ENCODE measurements around the gene NRP1.

The NRP1 gene

GRCh38 chr10:33310853-33311252 lies 23.6 kb downstream of the NRP1 start:
- Histone ChIP-seq H3K9me3 (ENCODE audit: severe bottlenecking) (no peaks in the 10 kb centered on the region), H3K36me3 (ENCODE audit: low read depth) (peaks cover 87% of the 10 kb centered on the region), H3K27ac (ENCODE audit: poor library complexity, severe bottlenecking) (no peak overlapping the region), H3K27me3 (ENCODE audit: insufficient read depth, poor library complexity, severe bottlenecking) (no peaks in the 10 kb centered on the region), H3K4me1 (ENCODE audit: insufficient read depth, poor library complexity, severe bottlenecking) (peaks cover 30% of the 10 kb centered on the region), H3K4me3 (ENCODE audit: severe bottlenecking) (no peak overlapping the region)
- ATAC-seq (ENCODE audit: low read depth) = no peak
- no peak for DNase-seq (ENCODE audit: low spot score)
- TF ChIP-seq, protein P1, sequence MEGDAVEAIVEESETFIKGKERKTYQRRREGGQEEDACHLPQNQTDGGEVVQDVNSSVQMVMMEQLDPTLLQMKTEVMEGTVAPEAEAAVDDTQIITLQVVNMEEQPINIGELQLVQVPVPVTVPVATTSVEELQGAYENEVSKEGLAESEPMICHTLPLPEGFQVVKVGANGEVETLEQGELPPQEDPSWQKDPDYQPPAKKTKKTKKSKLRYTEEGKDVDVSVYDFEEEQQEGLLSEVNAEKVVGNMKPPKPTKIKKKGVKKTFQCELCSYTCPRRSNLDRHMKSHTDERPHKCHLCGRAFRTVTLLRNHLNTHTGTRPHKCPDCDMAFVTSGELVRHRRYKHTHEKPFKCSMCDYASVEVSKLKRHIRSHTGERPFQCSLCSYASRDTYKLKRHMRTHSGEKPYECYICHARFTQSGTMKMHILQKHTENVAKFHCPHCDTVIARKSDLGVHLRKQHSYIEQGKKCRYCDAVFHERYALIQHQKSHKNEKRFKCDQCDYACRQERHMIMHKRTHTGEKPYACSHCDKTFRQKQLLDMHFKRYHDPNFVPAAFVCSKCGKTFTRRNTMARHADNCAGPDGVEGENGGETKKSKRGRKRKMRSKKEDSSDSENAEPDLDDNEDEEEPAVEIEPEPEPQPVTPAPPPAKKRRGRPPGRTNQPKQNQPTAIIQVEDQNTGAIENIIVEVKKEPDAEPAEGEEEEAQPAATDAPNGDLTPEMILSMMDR (IDR thresholded peaks at IDR 0.05; ENCODE audit: poor library complexity, severe bottlenecking) = no peak

DNA sequence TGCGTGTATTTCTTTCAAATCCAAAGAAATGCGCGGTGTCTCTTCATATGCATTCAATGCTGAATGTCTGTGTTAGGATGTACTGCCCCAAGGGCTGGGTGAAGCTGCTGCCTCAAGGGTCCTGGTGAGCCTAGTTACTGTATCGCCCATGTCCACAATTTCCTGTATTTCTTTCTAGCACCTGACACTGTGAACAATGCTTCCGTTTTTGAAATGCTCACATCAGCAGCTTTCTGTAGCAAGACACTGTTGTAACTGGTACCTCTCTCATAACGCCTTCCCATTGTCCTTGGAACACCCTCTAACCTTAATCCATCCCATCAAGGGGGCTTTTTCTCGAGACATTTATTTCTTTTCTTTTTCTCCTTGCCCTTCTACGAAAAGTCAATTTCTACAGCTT lies 25.1 kb downstream of the NRP1 start:
- H3K4me3 ChIP-seq (ENCODE audit: severe bottlenecking) = no peak overlapping the region
- peaks cover 86% of the 10 kb centered on the region for H3K36me3 ChIP-seq (ENCODE audit: low read depth)
- no peak overlapping the region for H3K27ac ChIP-seq (ENCODE audit: poor library complexity, severe bottlenecking)
- no peaks in the 10 kb centered on the region for H3K27me3 ChIP-seq (ENCODE audit: insufficient read depth, poor library complexity, severe bottlenecking)
- peaks cover 16% of the 10 kb centered on the region for H3K4me1 ChIP-seq (ENCODE audit: insufficient read depth, poor library complexity, severe bottlenecking)
- TF ChIP-seq, protein P1 (IDR thresholded peaks at IDR 0.05; ENCODE audit: poor library complexity, severe bottlenecking) = no peak
- H3K9me3 ChIP-seq (ENCODE audit: severe bottlenecking) = no peaks in the 10 kb centered on the region
- DNase-seq (ENCODE audit: low spot score) = no peak
- ATAC-seq (ENCODE audit: low read depth) = no peak

GRCh38 chr10:33307835-33308234 lies 26.6 kb downstream of the NRP1 start:
- TF ChIP-seq, protein P1 (IDR thresholded peaks at IDR 0.05; ENCODE audit: poor library complexity, severe bottlenecking) = no peak
- Histone ChIP-seq H3K27me3 (ENCODE audit: insufficient read depth, poor library complexity, severe bottlenecking) (no peaks in the 10 kb centered on the region), H3K9me3 (ENCODE audit: severe bottlenecking) (no peaks in the 10 kb centered on the region), H3K4me1 (ENCODE audit: insufficient read depth, poor library complexity, severe bottlenecking) (peaks cover 11% of the 10 kb centered on the region), H3K27ac (ENCODE audit: poor library complexity, severe bottlenecking) (no peak overlapping the region), H3K36me3 (ENCODE audit: low read depth) (peaks cover 74% of the 10 kb centered on the region), H3K4me3 (ENCODE audit: severe bottlenecking) (no peak overlapping the region)
- DNase-seq (ENCODE audit: low spot score) (no peak), ATAC-seq (ENCODE audit: low read depth) (no peak)

DNA sequence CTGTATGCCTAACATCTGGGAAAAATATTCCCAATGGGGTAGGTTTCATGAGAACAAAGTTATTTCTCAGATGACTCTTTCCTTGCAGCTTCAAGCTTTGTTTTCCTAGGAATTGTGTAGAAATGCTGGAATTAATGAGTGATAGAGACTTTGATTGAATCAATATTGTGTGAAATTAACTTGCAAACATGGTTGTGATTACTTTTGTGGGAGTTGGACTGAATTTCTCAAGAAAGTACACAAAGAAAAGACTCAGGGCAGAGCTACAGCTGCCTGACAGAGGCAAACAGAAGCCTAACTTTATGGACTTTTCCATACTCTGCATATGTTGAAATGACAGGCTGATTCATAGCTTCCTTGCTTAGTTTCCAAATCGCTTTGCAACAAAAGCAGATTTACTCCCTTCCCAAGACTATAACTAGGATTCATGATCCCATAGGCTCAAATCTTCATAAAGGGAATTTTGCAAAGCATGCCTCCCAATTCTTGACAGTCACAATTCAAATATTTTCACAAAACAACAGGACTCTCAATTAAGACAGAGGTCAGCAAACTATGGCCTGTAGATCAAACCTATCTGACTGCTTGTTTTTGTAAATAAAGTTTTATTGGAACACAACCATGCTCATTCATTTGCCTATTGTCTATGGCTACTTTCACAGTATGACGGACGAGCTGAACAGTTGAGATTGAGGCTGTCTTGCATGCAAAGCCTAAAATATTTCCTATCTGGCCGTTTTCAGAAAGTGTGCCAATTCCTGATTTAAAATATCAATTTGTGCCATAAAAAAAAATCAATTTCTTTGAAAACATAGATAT lies 27.6 kb downstream of the NRP1 start:
- peak; percentile 78 for ATAC-seq (ENCODE audit: low read depth)

More for the DNA sequence above, 27.6 kb downstream of the NRP1 start:
- TF ChIP-seq, protein P1 (IDR thresholded peaks at IDR 0.05; ENCODE audit: poor library complexity, severe bottlenecking) = no peak
- no peak for DNase-seq (ENCODE audit: low spot score)
- Histone ChIP-seq H3K4me3 (ENCODE audit: severe bottlenecking) (no peak overlapping the region), H3K27me3 (ENCODE audit: insufficient read depth, poor library complexity, severe bottlenecking) (no peaks in the 10 kb centered on the region), H3K36me3 (ENCODE audit: low read depth) (peaks cover 72% of the 10 kb centered on the region), H3K4me1 (ENCODE audit: insufficient read depth, poor library complexity, severe bottlenecking) (peaks cover 11% of the 10 kb centered on the region), H3K27ac (ENCODE audit: poor library complexity, severe bottlenecking) (peak overlapping the region; percentile 38), H3K9me3 (ENCODE audit: severe bottlenecking) (no peaks in the 10 kb centered on the region)
